ENCODE measurements around the gene SLC22A13. TPM values are rescaled to one million over a fixed set of nuclear protein-coding genes. Genes with fewer than 3 reads are reported as not detected.

The SLC22A13 gene
- total and polyA plus RNA-seq, 9 of the 15 experiments (the other 6 are each of a cell fraction or from before 2014, with no cell fraction given): 0.09 to 0.49 (median 0.17) TPM; not detected in 3

- Histone ChIP-seq H3K4me1 (replicated peaks in 1 of 2; ENCODE audit: control insufficient read depth in 2 of 2, insufficient read depth in 2 of 2, low read length in 2 of 2) (no peaks in the 10 kb centered on the region), H2AFZ (ENCODE audit: low read depth, low read length) (no peak overlapping the region), H3K36me3 (ENCODE audit: control insufficient read depth, insufficient read depth, low read length) (peaks cover 85% of the 10 kb centered on the region), H3K4me3 (no peak overlapping the region), H3K4me2 (ENCODE audit: insufficient read depth, low read length) (no peak overlapping the region), H3K9ac (ENCODE audit: insufficient read depth in 1 of 2, low read depth in 2 of 2, low read length in 2 of 2) (no peak overlapping the region), H3K9me1 (ENCODE audit: control insufficient read depth, insufficient read depth, low read length) (no peaks in the 10 kb centered on the region), H3K27ac (ENCODE audit: extremely low read depth, low read depth, low read length) (no peak overlapping the region), H4K20me1 (replicated peaks; ENCODE audit: control insufficient read depth, insufficient read depth, low read length) (no peaks in the 10 kb centered on the region), H3K27me3 (ENCODE audit: control insufficient read depth in 2 of 2, insufficient read depth in 2 of 2, low read length in 2 of 2) (no peaks in the 10 kb centered on the region), H3K9me3 (replicated peaks; ENCODE audit: control insufficient read depth, insufficient read depth, low read depth, low read length) (no peaks in the 10 kb centered on the region), H3K79me2 (ENCODE audit: control insufficient read depth, insufficient read depth, low read length) (no peaks in the 10 kb centered on the region)
- TF ChIP-seq ZNF174 (CRISPR knock-in tag; IDR thresholded peaks at IDR 0.05) (no peak), ZNF778 (CRISPR knock-in tag; IDR thresholded peaks at IDR 0.05) (no peak), NCOA4 (IDR thresholded peaks at IDR 0.05; ENCODE audit: partially characterized antibody) (no peak), ZNF354B (CRISPR knock-in tag; IDR thresholded peaks at IDR 0.05) (no peak), CEBPZ (IDR thresholded peaks at IDR 0.05; ENCODE audit: borderline replicate concordance, low read depth, low read length) (no peak), CC2D1A (IDR thresholded peaks at IDR 0.05) (no peak), CTCF (IDR thresholded peaks at IDR 0.05 in 2 of 3, conservative IDR thresholded peaks at IDR 0.05 in 1 of 3; ENCODE audit: insufficient read depth in 2 of 3, low read depth in 1 of 3, low read length in 3 of 3) (peak in 1 of 3 experiments; percentile 22; a peak in 1 of 6 replicates), RAD21 (CRISPR knock-in tag; conservative IDR thresholded peaks at IDR 0.05 in 1 of 2, IDR thresholded peaks at IDR 0.05 in 1 of 2) (peak; percentile 10 to 50; a peak in 2 of 4 replicates), POLR2H (tag; IDR thresholded peaks at IDR 0.05; ENCODE audit: low read depth) (no peak)
- ATAC-seq (peak; percentile 52; the same call in 2 of the 3 replicates), DNase-seq (ENCODE audit: extremely low read depth in 1 of 4, low spot score in 3 of 4) (no peak), FAIRE-seq (no peak)
- in situ Hi-C loops (cut with MboI): no loop called here
- CTCF ChIA-PET (ENCODE audit: low intra/inter-chr PET ratio): no interaction called here
- intact Hi-C loops (cut with micrococcal nuclease): no loop called here
- POLR2A ChIA-PET: interaction anchor here (1.1 kb wide), 1 partner anchor 13 kb away, joined by 3 read pairs; no protein-coding TSS in a partner anchor
- BruUV-seq (replicated peaks): no TSS peak
These were observed 18.1 kb upstream of the SLC22A13 start for GRCh38 chr3:38247366-38248035.

Data from K562 (cell line).